ENCODE data around the gene RSRC1. TPM values are rescaled to one million over a fixed set of nuclear protein-coding genes. Genes with fewer than 3 reads are reported as not detected.
"Not testable (repeated sequence)": the region's sequence is repeated elsewhere in the genome, so short reads cannot be mapped to it uniquely, and the experiment has no call there.

RSRC1 gene
- total and polyA plus RNA-seq, 4 donors: 36.7 to 66.5 (median 50.2) TPM

DNA sequence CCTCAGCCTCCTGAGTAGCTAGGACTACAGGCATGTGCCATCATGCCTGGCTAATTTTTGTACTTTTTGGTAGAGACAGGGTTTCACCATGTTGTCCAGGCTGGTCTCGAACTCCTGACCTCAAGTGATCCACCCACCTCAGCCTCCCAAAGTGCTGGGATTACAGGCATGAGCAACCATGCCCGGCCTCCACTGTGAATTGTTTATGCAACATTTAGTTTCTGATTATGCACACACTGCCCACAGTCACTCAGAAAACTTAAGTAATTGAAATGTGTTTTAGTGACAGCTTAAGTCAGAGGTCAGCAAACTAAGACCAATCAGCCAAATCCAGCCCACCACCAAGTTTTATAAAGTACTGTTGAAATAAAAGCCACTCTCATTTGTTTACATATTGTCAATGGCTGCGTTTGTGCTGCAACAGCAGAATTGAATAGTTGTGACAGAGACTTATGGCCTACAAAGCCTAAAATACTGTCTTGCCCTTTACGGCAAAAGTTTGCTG lies 385.6 kb downstream of the RSRC1 start:
- WGBS (ENCODE audit: insufficient coverage): no CpG with 5 or more reads among the region's 4 CpGs
- H3K9me3 ChIP-seq (ENCODE audit: control insufficient read depth, insufficient read depth, low read length); H3K36me3 ChIP-seq (ENCODE audit: control insufficient read depth, insufficient read depth, low read length); H3K4me3 ChIP-seq (ENCODE audit: low read depth, low read length); H3K4me1 ChIP-seq (ENCODE audit: control insufficient read depth, insufficient read depth, low read length); H3K27me3 ChIP-seq (ENCODE audit: control insufficient read depth, insufficient read depth, low read length); H3K27ac ChIP-seq (ENCODE audit: low read depth, low read length); DNase-seq (ENCODE audit: low read depth in 4 of 6, low spot score in 6 of 6): not testable (repeated sequence)

GRCh38 chr3:158505117-158505516 lies 395.2 kb downstream of the RSRC1 start:
- H3K36me3 ChIP-seq (ENCODE audit: control insufficient read depth, insufficient read depth, low read length): no peaks in the 10 kb centered on the region
- H3K4me1 ChIP-seq (ENCODE audit: control insufficient read depth, insufficient read depth, low read length): no peaks in the 10 kb centered on the region
- H3K9me3 ChIP-seq (ENCODE audit: control insufficient read depth, insufficient read depth, low read length): peaks cover 2% of the 10 kb centered on the region
- no peaks in the 10 kb centered on the region for H3K27me3 ChIP-seq (ENCODE audit: control insufficient read depth, insufficient read depth, low read length)
- no peak overlapping the region for H3K27ac ChIP-seq (ENCODE audit: low read depth, low read length)
- DNase-seq (ENCODE audit: low read depth in 4 of 6, low spot score in 6 of 6): no peak
- H3K4me3 ChIP-seq (ENCODE audit: low read depth, low read length): no peak overlapping the region

DNA sequence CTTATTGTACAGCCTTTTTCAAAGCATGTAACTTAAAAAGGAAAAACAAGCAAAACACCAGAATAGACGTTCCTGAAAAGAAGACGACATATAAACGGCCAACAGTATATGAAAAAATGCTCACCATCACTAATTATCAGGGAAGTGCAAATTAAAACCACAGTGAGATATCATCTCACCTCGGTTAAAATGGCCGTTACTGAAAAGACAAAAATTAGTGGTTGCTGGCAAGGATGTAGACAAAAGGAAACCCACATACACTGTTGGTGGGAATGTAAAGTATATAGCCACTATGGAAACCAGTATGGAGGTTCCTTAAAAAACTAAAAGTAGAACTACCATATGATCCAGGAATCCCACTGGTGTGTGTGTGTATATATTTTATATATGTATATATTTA lies 396.6 kb downstream of the RSRC1 start:
- no peaks in the 10 kb centered on the region for H3K27me3 ChIP-seq (ENCODE audit: control insufficient read depth, insufficient read depth, low read length)
- no peak overlapping the region for H3K27ac ChIP-seq (ENCODE audit: low read depth, low read length)
- H3K9me3 ChIP-seq (ENCODE audit: control insufficient read depth, insufficient read depth, low read length): peaks cover 2% of the 10 kb centered on the region
- no peaks in the 10 kb centered on the region for H3K4me1 ChIP-seq (ENCODE audit: control insufficient read depth, insufficient read depth, low read length)
- no peak overlapping the region for H3K4me3 ChIP-seq (ENCODE audit: low read depth, low read length)
- no CpG with 5 or more reads among the region's 5 CpGs for WGBS (ENCODE audit: insufficient coverage)
- no peak for DNase-seq (ENCODE audit: low read depth in 4 of 6, low spot score in 6 of 6)
- H3K36me3 ChIP-seq (ENCODE audit: control insufficient read depth, insufficient read depth, low read length): no peaks in the 10 kb centered on the region

GRCh38 chr3:158508481-158508880 lies 398.6 kb downstream of the RSRC1 start:
- H3K4me3 ChIP-seq (ENCODE audit: low read depth, low read length): no peak overlapping the region
- DNase-seq (ENCODE audit: low read depth in 4 of 6, low spot score in 6 of 6): no peak
- no peak overlapping the region for H3K27ac ChIP-seq (ENCODE audit: low read depth, low read length)
- no peaks in the 10 kb centered on the region for H3K4me1 ChIP-seq (ENCODE audit: control insufficient read depth, insufficient read depth, low read length)
- H3K9me3 ChIP-seq (ENCODE audit: control insufficient read depth, insufficient read depth, low read length): peaks cover 2% of the 10 kb centered on the region
- no peaks in the 10 kb centered on the region for H3K27me3 ChIP-seq (ENCODE audit: control insufficient read depth, insufficient read depth, low read length)
- no peaks in the 10 kb centered on the region for H3K36me3 ChIP-seq (ENCODE audit: control insufficient read depth, insufficient read depth, low read length)
- 93% methylated on average over 3 of the region's 7 CpGs for WGBS (ENCODE audit: insufficient coverage)

DNA sequence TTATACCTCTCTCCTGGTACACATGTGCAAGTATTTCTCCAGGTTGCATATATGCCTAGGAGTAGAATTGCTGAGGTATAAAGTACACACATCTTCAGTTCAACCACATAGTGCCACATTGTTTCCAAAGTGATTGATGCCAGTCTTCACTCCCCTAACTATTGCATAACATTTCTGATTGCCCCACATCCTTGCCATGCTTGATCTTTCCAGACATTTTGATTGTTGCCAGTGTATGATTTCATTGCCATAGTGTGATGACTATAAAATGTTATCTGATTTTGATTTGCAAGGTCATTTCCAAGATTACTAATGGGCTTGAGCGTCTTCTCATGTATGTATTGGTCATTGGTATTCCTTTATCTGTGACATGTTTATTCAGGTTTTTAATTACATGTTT lies 400.0 kb downstream of the RSRC1 start:
- no peak for DNase-seq (ENCODE audit: low read depth in 4 of 6, low spot score in 6 of 6)
- H3K4me1 ChIP-seq (ENCODE audit: control insufficient read depth, insufficient read depth, low read length): no peaks in the 10 kb centered on the region
- no peak overlapping the region for H3K27ac ChIP-seq (ENCODE audit: low read depth, low read length)
- peaks cover 2% of the 10 kb centered on the region for H3K9me3 ChIP-seq (ENCODE audit: control insufficient read depth, insufficient read depth, low read length)
- H3K27me3 ChIP-seq (ENCODE audit: control insufficient read depth, insufficient read depth, low read length): no peaks in the 10 kb centered on the region
- H3K4me3 ChIP-seq (ENCODE audit: low read depth, low read length): no peak overlapping the region
- no CpG with 5 or more reads among the region's 1 CpG for WGBS (ENCODE audit: insufficient coverage)
- H3K36me3 ChIP-seq (ENCODE audit: control insufficient read depth, insufficient read depth, low read length): no peaks in the 10 kb centered on the region

GRCh38 chr3:158516729-158517128 lies 406.8 kb downstream of the RSRC1 start:
- 88% methylated on average over 12 of the region's 22 CpGs for WGBS (ENCODE audit: insufficient coverage)
- not testable (repeated sequence) for H3K36me3 ChIP-seq (ENCODE audit: control insufficient read depth, insufficient read depth, low read length); H3K27me3 ChIP-seq (ENCODE audit: control insufficient read depth, insufficient read depth, low read length)

DNA sequence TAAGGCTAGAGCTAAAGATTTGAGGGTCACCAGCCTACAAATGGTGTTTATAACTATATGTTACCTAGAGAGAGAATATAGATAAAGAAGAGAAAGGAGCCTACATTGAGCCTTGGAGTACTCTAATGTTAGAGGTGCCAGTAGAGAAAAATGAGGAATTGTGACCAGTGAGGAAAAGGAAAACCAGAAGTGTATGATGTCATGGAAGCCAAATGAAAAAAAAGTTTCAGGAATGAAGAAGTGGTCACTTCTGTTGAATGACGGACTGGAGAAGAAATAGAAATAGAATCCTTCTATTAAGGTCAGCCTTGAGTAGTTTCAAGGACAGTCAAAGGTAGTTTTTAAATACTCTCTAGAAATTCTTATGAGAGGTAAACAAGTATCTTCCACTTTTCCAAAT lies 409.9 kb downstream of the RSRC1 start:
- Histone ChIP-seq H3K9me3 (ENCODE audit: control insufficient read depth, insufficient read depth, low read length) (peaks cover 3% of the 10 kb centered on the region), H3K27me3 (ENCODE audit: control insufficient read depth, insufficient read depth, low read length) (no peaks in the 10 kb centered on the region), H3K4me3 (ENCODE audit: low read depth, low read length) (no peak overlapping the region), H3K27ac (ENCODE audit: low read depth, low read length) (no peak overlapping the region), H3K36me3 (ENCODE audit: control insufficient read depth, insufficient read depth, low read length) (no peaks in the 10 kb centered on the region), H3K4me1 (ENCODE audit: control insufficient read depth, insufficient read depth, low read length) (no peaks in the 10 kb centered on the region)
- WGBS (ENCODE audit: insufficient coverage): 100% methylated on average over 1 of the region's 1 CpG
- DNase-seq (ENCODE audit: low read depth in 4 of 6, low spot score in 6 of 6): no peak

More at GRCh38 chr3:158516729-158517128, 406.8 kb downstream of the RSRC1 start:
- H3K27ac ChIP-seq (ENCODE audit: low read depth, low read length); H3K4me1 ChIP-seq (ENCODE audit: control insufficient read depth, insufficient read depth, low read length); DNase-seq (ENCODE audit: low read depth in 4 of 6, low spot score in 6 of 6); H3K9me3 ChIP-seq (ENCODE audit: control insufficient read depth, insufficient read depth, low read length); H3K4me3 ChIP-seq (ENCODE audit: low read depth, low read length): not testable (repeated sequence)

DNA sequence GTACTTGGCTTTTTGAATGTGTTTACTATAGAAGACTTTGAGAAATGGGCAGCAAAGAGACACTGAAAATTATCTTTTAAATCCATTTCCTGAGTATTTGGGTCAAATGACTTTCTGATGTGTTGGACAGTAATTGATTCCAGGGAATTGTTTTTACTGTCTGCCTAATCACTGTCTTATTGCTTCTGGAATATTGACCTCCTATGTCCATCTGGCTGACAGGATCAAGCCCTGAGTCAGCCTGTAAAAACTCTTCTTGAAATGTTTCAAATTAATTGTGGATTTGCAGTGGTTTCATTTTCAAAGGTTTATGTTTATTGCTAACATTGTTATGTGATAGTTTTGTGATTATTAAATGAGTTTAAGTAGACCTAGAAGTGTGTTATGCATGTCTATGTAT lies 410.5 kb downstream of the RSRC1 start:
- no peaks in the 10 kb centered on the region for H3K36me3 ChIP-seq (ENCODE audit: control insufficient read depth, insufficient read depth, low read length)
- no peaks in the 10 kb centered on the region for H3K4me1 ChIP-seq (ENCODE audit: control insufficient read depth, insufficient read depth, low read length)
- DNase-seq (ENCODE audit: low read depth in 4 of 6, low spot score in 6 of 6): no peak
- no peak overlapping the region for H3K27ac ChIP-seq (ENCODE audit: low read depth, low read length)
- no peak overlapping the region for H3K4me3 ChIP-seq (ENCODE audit: low read depth, low read length)
- peaks cover 5% of the 10 kb centered on the region for H3K9me3 ChIP-seq (ENCODE audit: control insufficient read depth, insufficient read depth, low read length)
- no peaks in the 10 kb centered on the region for H3K27me3 ChIP-seq (ENCODE audit: control insufficient read depth, insufficient read depth, low read length)

DNA sequence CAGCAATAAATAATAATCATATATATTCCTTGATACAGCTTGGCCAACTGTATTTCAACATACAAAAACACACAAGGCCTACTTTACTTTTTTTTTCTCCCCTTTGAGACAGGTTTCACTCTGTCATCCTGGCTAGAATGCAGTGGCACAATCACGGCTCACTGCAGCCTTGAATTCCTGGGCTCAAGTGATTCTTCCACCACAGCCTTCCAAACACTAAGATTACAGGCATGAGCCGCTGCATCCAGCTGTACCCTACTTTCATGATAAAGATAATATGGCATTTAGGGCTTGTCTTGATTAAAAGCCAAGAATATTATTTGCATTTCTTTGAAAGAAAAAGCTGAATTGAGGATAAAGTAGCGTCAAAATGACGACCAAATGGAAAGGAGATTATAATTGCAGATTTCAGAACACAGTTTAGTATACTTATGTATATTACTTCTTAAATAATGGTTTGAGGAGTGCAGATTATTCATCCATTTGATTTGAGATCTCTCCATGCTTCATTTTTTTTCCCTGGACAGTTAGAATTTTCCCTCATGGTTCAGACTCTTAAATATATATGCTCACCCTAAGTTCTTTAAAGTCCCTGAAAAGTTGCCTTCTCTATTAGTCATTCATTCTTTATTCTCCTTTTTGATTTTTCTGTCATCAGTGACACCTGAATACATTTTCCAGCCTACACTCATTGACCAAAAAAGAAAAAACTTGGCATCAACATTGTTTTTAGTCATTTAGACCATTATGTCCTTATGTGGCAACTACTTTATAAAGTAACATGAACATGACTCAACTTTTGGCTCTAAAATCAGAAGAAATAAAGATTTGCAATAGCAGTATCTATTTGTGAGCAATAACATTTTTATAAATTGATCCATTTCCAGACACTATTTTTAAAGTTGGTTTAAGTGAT lies 412.6 kb downstream of the RSRC1 start:
- peaks cover 5% of the 10 kb centered on the region for H3K9me3 ChIP-seq (ENCODE audit: control insufficient read depth, insufficient read depth, low read length)
- no peaks in the 10 kb centered on the region for H3K36me3 ChIP-seq (ENCODE audit: control insufficient read depth, insufficient read depth, low read length)
- no CpG with 5 or more reads among the region's 4 CpGs for WGBS (ENCODE audit: insufficient coverage)
- no peaks in the 10 kb centered on the region for H3K4me1 ChIP-seq (ENCODE audit: control insufficient read depth, insufficient read depth, low read length)
- peak in 1 of 6 donors; percentile 2 for DNase-seq (ENCODE audit: low read depth in 4 of 6, low spot score in 6 of 6)
- H3K4me3 ChIP-seq (ENCODE audit: low read depth, low read length): no peak overlapping the region
- H3K27me3 ChIP-seq (ENCODE audit: control insufficient read depth, insufficient read depth, low read length): no peaks in the 10 kb centered on the region
- no peak overlapping the region for H3K27ac ChIP-seq (ENCODE audit: low read depth, low read length)

DNA sequence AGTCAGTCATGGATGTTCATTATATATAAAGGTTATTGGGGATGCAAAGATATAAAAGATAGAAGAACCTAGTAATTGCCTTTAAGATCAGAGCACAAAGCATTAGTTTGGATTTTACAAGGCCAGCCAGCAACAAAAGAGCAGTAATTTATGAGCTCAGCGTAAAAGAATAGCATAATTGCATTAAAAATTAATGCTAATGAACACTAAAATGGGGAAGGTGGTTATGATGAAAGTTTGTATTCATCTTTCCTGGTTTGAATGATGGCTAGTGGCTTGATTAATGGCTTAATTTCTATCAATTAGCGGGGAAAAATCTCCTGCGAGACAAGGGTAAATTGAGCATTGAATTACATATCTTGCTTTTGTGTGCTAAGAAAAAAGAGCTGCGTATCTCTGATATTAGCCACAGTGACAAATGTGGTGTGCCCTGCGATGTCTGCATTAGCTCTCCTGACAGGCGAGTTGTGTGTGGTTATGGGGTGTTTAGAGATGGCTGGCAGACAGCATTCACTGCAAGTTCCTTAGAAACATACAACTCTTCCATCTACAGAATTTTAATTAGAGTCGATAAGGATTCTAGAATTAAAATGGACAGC lies 418.3 kb downstream of the RSRC1 start:
- Histone ChIP-seq H3K27ac (ENCODE audit: low read depth, low read length) (no peak overlapping the region), H3K27me3 (ENCODE audit: control insufficient read depth, insufficient read depth, low read length) (no peaks in the 10 kb centered on the region), H3K36me3 (ENCODE audit: control insufficient read depth, insufficient read depth, low read length) (no peaks in the 10 kb centered on the region), H3K4me1 (ENCODE audit: control insufficient read depth, insufficient read depth, low read length) (no peaks in the 10 kb centered on the region), H3K4me3 (ENCODE audit: low read depth, low read length) (no peak overlapping the region), H3K9me3 (ENCODE audit: control insufficient read depth, insufficient read depth, low read length) (peaks cover 5% of the 10 kb centered on the region)
- peak in 1 of 6 donors; percentile 57 for DNase-seq (ENCODE audit: low read depth in 4 of 6, low spot score in 6 of 6)
- WGBS (ENCODE audit: insufficient coverage): 60% methylated on average over 2 of the region's 7 CpGs
